Measurements from ENCODE around the gene TLCD5.

TLCD5 gene

GRCh38 chr11:120358729-120359128 lies 33.6 kb downstream of the TLCD5 start:
- DNase-seq (ENCODE audit: insufficient read length, low spot score) (no peak), FAIRE-seq (no peak)
- no peak for TF ChIP-seq POLR2A (IDR thresholded peaks at IDR 0.05; ENCODE audit: low read depth, low read length)

GRCh38 chr11:120363436-120363835 lies 38.3 kb downstream of the TLCD5 start:
- no peak for DNase-seq (ENCODE audit: insufficient read length, low spot score)
- no peak for TF ChIP-seq POLR2A (IDR thresholded peaks at IDR 0.05; ENCODE audit: low read depth, low read length)

GRCh38 chr11:120365512-120365911 lies 40.4 kb downstream of the TLCD5 start:
- no peak for FAIRE-seq
- no peak for DNase-seq (ENCODE audit: insufficient read length, low spot score)
- no peak for TF ChIP-seq POLR2A (IDR thresholded peaks at IDR 0.05; ENCODE audit: low read depth, low read length)

More at GRCh38 chr11:120363436-120363835, 38.3 kb downstream of the TLCD5 start:
- FAIRE-seq, result no peak

- DNase-seq (ENCODE audit: insufficient read length, low spot score), result no peak
- FAIRE-seq, result no peak
- no peak for TF ChIP-seq POLR2A (IDR thresholded peaks at IDR 0.05; ENCODE audit: low read depth, low read length)
Measured at GRCh38 chr11:120372296-120372695, 47.2 kb downstream of the TLCD5 start.

- FAIRE-seq (no peak), DNase-seq (ENCODE audit: insufficient read length, low spot score) (no peak)
- no peak for TF ChIP-seq POLR2A (IDR thresholded peaks at IDR 0.05; ENCODE audit: low read depth, low read length)
Measured at GRCh38 chr11:120375076-120375475, 50.0 kb downstream of the TLCD5 start.

GRCh38 chr11:120376547-120377182 lies 51.6 kb downstream of the TLCD5 start:
- DNase-seq (ENCODE audit: insufficient read length, low spot score) (no peak), FAIRE-seq (no peak)
- no peak for TF ChIP-seq POLR2A (IDR thresholded peaks at IDR 0.05; ENCODE audit: low read depth, low read length)

GRCh38 chr11:120378474-120378873 lies 53.4 kb downstream of the TLCD5 start:
- no peak for TF ChIP-seq POLR2A (IDR thresholded peaks at IDR 0.05; ENCODE audit: low read depth, low read length)
- FAIRE-seq (no peak), DNase-seq (ENCODE audit: insufficient read length, low spot score) (no peak)

GRCh38 chr11:120381401-120381800 lies 56.3 kb downstream of the TLCD5 start:
- FAIRE-seq (no peak), DNase-seq (ENCODE audit: insufficient read length, low spot score) (no peak)
- TF ChIP-seq POLR2A (IDR thresholded peaks at IDR 0.05; ENCODE audit: low read depth, low read length), result no peak
